ENCODE data around the gene LGALS7.
"Not testable (repeated sequence)": the region's sequence is repeated elsewhere in the genome, so short reads cannot be mapped to it uniquely, and the experiment has no call there.

Gene LGALS7

DNA sequence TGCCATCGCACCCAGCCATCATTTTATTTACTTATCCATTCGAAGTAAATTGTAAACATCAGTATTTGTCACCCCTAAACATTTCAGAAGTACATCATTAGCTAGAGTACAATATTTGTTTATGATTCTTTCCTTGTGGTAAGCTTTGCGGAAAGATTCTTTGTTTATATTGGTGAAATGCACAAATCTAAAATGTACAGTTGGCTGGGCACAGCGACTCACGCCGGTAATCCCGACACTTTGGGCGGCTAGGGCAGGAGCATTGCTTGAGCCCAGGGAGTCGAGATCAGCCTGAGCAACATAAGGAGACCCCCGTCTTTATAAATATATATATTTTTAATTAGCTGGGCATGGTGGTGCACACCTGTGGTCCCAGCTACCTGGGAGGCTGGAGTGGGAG, 25.8 kb upstream of the LGALS7 start:
- no peak for DNase-seq

DNA sequence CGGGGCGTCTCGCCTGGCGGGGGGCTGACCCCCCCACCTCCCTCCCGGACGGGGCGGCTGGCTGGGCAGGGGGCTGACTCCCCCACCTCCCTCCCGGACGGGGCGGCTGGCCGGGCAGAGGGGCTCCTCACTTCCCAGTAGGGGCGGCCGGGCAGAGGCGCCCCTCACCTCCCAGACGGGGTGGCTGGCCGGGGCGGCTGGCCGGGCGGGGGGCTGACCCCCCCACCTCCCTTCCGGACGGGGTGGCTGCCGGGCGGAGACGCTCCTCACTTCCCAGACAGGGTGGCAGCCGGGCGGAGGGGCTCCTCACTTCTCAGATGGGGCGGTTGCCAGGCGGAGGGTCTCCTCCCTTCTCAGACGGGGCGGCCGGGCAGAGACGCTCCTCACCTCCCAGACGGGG, 24.5 kb upstream of the LGALS7 start:
- DNase-seq: not testable (repeated sequence)

DNA sequence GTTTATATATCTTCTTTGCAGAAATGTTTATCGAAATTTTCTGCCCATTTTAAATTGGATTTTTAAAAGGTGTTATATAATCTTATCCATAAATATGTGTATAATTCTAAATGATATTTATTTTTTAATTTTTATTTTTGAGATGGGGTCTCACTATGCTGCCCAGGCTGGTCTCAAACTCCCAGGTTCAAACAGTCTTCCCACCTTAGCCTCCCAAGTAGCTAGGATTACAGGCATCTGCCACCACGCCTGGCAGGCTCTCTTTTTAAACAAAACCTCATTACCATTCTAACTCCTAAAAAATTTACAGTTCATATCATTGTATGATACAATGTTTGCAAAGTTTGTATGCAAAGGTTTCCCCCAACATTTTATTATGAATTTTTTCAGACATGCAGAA, 22.8 kb upstream of the LGALS7 start:
- no peak for DNase-seq

DNA sequence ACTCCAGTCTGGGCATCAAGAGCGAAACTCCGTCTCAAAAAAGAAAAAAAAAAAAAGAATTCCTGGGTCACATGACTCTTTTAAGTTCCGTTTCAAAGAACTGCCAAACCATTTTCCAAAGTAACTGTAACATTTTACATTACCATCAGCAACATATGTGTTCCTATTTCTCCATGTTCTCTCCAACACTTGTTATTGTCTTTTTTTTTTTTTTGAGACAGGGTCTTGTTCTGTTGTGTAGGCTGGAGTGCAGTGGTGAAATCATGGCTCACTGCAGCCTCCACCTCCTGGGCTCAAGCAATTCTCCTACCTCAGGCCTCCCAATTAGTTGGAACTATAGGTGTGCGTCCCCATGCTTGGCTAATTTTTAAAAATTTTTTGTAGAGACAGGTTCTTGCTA, 22.2 kb upstream of the LGALS7 start:
- DNase-seq: no peak

DNA sequence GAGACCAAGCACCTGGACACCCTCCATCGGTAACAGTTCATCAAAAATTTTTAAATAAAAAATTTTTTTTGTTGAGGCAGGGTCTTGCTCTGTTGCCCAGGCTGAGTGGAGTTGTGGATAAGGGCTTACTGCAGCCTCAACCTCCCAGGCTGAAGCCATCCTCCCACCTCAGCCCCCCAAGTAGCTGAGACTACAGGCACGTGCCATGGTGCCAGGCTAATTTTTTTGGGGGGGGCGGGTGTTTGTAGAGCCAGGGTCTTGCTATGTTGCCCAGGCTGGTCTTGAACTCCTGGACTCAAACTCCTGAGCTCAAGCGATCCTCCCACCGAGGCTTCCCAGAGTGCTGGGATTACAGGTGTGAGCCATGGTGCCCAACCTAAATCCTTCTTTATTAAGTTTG, 20.4 kb upstream of the LGALS7 start:
- no peak for DNase-seq

DNA sequence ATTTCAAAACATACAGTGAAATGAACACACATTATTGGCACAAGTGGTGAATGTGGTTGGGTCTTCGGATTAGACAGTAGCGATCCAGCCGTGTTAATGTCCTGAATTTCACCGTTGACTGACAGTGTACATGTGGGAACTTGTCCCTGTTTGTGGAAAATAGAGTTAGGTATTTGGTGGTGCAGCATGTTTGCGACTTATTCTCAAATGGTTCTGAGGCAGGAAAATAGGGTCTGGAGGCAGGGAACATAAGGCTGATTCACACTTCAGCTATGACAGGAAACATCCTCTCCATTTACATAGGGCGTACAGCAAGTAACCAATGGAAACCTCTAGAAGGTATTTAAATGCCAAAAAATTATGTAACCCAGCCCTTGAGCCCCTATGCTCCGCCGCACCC, 19.9 kb upstream of the LGALS7 start:
- DNase-seq: no peak

DNA sequence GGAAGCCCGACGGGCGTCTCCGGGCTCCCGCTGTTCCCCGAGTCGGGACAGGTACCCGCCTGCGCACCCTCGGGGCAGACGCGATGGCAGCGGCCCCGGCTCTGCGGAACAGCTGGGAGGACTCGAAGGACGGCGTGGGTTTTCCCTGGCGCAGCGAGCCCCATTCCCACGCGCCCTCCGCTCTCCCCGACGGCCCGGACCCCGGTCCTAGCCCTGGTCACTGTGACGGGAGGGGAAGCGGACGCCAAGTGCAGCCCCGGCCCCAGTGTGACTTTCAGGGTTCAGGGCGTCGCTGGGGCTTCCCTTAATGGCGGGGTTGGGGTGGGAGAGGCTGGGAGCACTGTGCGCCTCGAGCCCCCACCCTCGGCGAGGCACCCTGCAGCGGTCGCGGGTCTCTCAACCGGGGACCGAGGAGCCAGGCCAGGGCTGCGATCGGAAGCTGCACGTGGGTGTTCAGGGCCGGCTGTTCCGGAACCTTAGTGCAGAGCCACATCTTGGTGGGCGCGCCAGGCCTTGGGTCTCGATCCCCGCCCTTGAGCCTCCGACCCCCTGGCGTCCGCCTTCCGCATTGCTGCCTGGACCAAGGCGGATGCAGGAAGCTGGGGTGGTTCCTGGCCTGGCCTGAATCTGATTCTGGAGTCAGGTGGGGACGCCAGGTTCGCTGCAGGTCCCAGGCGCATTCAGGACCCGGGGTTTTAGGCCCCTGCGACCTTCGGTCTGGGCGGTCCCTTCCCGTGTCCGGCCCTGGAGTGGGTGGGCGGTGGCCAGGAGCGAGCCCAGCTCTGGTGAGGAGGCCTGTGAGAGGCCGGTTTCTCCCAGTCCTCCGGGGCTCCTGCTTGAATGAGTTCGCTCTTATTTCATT, 19.2 kb upstream of the LGALS7 start:
- no peak for DNase-seq

DNA sequence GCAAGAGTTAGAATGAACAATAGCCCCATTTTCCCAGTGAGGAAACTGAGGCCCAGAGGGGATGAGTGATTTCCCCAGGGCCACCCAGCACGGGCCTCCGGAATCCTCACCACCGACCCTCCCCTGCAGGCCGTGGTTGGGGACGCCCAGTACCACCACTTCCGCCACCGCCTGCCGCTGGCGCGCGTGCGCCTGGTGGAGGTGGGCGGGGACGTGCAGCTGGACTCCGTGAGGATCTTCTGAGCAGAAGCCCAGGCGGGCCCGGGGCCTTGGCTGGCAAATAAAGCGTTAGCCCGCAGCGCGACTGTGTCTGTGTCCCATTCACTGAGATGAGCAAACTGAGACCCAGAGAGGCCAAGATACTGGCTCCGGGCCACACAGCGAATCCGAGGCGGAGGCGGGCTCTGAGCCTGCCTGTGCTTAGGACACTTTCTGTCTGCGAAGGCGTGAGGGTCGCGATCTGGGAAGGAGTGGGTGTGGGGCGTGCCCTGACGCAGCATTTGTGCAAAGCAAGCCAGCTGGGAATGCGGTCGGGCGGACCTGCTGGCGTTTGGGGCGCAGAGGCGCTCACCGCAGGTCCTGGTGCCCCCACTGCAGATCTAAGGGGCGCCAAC, 18.2 kb upstream of the LGALS7 start:
- not testable (repeated sequence) for DNase-seq

DNA sequence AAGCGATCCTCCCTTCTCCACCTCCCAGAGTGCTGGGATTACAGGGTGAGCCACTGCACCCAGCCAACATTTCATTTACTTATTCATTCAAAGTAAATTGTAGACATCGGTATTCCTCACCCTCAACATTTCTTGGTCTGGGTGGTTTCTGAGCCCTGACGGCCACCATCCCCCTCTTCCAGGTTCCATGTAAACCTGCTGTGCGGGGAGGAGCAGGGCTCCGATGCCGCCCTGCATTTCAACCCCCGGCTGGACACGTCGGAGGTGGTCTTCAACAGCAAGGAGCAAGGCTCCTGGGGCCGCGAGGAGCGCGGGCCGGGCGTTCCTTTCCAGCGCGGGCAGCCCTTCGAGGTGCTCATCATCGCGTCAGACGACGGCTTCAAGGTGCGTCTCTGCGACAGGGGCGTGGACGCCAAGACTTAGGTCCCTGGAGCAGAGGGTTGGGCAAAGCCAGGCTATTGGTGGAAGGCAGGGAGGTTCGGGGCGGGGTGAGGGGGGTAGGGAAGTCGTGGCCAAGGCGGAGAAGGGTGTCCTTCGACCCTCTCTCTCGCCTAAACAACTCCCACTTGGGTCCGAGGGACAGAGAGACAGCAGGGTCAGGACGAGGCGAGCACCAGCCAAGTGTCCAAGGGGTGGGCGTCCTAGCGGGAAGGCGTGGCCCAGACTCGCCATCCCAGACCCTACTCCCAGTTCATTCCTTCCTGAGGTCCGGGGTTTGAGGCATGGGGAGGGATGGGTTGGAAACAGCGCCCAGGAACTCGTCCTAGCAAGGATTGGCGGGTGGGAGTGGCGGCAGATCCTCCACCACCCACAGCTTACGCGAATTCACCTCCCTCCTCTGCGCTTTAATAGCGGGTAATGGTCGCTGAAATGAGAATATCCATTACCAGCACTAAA, 17.4 kb upstream of the LGALS7 start:
- not testable (repeated sequence) for DNase-seq

DNA sequence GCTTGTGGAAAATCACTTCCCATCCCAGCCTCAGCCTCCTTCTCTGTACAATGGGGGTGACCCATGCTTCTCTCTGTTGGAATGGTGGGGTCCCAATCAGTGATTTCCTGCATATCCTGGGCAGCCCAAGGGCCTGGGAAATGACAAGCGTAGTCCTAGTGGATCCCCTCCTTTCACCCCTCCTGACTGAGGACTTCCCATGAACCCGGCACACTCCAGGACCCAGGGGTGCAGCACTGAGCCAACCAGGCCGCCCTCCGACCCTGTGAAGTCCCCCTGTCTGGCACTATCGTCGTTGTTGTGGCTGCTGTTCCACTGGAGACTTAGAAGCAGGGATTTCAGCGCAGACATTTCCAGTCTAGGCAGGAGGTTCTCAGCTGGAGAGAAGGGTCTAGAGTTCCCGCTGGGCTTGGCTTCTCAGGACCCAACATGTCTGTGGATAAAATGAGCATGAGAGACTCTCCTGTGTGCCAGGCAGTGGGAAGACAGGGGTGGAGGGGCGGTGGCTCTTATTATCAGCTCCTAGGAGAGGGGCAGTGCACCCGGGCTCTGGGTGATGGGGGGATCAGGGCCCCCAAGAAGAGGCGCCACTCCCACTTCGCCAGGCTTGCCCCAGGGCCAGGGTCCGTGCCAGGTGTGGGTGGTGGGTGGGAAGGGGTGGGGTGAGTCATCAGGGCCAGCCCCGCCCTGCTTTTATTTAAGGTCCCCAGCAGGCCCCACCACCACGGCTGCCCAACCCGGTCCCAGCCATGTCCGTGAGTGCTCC, 15.3 kb upstream of the LGALS7 start, which contains the start of gene LGALS7B:
LGALS7B (plus strand) TSS at position 723 of the 766 bp plus-strand sequence; CDS start at position 750, 27 bp downstream.
- DNase-seq: no peak

DNA sequence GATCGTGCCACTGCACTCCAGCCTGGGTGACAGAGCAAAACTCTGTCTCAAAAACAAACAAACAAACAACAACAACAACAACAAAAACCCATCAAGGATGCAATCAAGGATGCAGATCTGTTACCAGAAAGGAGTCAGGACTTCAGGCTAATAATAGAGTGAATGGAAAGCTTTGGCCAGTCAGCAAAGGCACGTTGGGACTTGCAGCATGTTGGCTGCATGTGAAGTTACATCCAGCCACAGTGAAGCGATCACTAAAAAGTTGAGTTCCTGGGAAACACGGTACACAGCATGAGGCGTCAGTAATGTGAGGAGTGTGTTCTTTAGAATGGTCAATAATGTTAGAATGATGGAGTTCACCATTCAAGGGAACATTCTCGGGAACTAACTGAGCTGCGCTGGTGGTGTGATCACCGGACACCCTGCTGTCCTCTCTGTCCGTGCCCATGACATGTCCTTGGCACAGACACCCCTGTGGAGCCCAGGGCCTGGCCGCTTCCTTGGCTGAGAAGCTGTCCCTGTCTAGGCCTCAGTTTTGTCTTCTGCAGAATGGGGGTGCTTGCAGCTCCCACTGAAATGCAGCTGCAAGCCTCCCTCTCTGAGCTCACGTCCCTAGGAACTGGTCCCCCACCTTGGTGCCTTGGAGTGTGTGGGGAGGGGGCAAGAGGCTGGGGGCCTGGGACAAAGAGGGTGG, 13.4 kb upstream of the LGALS7 start:
- DNase-seq: no peak

DNA sequence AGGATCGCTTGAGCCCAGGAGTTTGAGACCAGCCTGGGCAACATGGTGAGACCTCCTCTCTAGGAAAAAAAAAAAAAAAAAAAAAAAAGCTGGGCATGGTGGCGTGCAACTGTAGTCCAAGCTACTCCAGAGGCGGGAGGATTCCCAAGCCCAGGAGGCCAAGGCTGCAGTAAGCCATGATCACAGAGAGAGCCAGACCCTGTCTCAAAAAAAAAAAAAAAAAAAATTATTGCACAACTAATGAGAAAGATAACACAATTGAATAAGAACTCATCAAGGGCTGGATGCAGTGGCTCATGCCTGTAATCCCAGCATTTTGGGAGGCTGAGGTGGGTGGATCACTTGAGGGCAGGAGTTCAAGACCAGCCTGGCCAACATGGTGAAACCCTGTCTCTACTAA, 12.7 kb upstream of the LGALS7 start:
- DNase-seq: not testable (repeated sequence)

DNA sequence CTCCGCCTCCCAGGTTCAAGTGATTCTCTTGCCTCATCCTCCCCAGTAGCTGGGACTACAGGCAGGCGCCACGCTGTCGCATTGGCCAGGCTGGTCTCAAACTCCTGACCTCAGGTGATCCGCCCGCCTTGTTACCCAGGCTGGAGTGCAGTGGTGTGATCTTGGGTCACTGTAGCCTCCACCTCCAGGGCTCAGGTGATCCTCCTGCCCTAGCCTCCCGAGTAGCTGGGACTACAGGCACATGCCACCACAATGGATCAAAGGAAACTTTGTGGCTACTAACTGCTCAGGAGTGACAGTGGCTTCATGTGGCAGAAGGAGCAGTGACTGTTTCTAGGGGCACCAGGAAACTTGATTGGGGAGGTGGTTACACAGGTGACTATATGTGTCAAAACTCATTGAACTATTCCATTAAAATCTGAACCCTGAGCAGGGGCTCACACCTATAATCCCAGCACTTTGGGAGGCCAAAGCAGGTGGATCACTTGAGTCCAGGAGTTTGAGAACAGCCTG, 11.9 kb upstream of the LGALS7 start:
- no peak for DNase-seq

DNA sequence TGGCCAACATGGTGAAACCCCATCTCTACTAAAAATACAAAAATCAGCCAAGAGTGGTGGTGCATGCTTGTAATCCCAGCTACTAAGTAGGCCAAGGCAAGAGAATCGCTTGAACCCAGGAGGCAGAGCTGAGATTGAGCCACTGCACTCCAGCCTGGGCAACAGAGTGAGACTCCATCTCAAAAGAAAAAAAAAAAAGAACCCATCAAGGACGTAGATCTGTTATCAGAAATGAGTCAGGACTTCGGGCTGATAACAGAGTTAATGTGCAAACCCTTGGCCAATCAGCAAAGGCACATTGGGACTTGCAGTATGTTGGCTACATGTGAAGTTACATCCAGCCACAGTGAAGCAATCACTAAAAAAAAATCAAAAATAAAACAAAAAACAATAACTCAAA, 10.9 kb upstream of the LGALS7 start:
- DNase-seq: no peak

DNA sequence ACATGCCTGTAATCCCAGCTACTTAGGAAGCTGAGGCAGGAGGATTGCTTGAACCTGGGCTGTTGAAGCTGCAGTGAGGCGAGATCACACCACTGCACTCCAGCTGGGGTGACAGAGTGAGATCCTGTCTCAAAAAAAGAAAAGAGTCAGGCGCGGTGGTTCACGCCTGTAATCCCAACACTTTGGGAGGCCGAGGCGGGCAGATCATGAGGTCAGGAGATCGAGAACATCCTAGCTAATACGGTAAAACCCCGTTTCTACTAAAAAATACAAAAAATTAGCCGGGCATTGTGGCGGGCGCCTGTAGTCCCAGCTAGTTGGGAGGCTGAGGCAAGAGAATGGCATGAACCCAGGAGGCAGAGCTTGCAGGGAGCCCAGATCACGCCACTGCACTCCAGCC, 8.9 kb upstream of the LGALS7 start:
- DNase-seq: not testable (repeated sequence)

DNA sequence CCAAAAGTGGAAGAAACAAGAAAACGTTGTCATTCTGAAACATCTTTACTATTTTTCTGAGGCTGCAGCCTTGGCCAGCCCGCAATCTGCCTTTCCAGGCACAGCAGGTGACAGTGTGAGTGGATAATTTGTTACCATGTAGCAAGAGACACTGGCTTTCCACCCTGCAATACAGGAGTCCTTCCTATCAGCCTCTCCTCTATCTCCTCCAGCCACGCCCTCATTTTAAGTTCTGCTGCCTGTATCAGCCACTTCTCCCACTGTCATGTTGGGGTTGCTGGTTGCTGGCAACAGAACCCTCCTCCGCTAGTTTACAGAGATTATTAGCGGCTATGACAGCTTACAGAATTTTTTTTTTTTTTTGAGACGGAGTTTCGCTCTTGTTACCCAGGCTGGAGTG, 7.7 kb upstream of the LGALS7 start:
- DNase-seq: no peak

DNA sequence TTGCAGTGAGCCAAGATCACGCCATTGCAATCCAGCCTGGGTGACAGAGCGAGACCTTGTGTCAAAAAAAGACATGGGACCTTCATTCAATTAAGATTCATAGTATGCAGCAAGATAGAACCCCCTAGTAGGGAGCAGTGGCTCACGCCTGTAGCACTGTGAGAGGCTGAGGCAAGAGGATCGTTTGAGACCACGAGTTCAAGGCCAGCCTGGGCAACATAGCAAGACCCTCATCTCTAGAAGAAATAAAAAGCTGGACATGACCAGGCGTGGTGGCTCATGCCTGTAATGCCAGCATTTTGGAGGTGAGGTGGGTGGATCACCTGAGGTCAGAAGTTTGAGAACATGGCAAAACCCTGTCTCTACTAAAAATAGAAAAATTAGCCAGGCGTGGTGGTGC, 7.1 kb upstream of the LGALS7 start:
- DNase-seq: no peak

DNA sequence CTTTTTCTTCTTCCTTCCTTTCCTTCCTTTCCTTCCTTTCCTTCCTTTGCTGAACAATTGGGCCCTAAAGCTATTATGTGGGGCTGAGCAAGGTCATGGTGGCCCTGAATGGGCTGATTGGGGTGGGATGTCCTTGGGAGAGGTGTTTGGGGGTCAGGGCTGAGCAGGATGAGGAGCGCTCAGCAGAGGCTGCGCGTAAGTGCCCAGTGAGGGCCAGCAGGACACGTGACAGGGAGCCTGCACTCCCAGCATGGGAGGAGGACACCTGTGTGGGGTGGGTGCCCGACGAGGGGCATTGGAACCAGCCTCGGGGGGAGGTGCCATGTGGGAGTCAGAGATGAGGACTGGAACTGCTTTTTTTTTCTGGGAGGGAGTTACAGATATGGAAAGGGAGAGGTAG, 5.4 kb upstream of the LGALS7 start:
- no peak for DNase-seq

DNA sequence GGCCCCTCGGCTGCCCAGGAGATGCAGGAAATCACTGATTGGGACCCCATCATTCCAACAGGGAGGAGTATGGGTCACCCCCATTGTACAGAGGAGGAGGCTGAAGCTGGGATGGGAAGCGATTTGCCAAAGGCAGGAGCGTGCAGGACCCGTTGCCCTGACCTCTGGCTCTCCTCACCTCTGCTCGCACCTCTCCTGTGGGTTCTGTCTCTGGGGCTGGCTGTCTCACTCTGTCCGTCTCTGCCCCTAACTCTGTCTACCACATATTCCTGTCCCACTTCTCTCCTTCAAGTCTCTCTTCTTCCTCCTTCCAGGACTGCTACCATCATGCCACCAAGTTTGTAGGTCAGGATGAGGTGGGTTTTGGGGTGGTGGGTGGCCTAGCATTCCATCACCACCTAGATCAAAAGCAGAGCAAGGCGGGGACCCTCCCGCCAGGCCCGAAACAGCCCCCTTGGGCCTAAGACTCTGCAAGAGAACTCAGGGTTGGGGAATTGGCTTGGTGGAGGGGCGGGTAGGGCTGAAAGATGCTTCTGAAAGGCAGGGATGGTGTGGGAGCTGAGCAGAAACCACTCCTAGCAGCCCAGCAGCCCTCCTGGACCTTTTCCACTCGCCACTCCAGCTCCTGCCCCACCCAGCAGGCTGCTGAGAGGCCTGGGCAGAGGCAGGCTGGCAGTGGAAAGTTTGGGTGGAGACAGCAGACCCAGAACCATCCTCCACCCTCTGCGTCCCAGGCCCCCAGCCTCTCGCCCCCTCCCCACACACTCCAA, 1.0 kb upstream of the LGALS7 start:
- no peak for DNase-seq

DNA sequence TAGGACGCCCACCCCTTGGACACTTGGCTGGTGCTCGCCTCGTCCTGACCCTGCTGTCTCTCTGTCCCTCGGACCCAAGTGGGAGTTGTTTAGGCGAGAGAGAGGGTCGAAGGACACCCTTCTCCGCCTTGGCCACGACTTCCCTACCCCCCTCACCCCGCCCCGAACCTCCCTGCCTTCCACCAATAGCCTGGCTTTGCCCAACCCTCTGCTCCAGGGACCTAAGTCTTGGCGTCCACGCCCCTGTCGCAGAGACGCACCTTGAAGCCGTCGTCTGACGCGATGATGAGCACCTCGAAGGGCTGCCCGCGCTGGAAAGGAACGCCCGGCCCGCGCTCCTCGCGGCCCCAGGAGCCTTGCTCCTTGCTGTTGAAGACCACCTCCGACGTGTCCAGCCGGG, 1.7 kb downstream of the LGALS7 start:
- DNase-seq: not testable (repeated sequence)

DNA sequence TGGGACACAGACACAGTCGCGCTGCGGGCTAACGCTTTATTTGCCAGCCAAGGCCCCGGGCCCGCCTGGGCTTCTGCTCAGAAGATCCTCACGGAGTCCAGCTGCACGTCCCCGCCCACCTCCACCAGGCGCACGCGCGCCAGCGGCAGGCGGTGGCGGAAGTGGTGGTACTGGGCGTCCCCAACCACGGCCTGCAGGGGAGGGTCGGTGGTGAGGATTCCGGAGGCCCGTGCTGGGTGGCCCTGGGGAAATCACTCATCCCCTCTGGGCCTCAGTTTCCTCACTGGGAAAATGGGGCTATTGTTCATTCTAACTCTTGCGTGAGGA, 2.4 kb downstream of the LGALS7 start:
- DNase-seq: not testable (repeated sequence)

Data from MV-4-11 (cell line).